Ishikawa (cell line): ENCODE results near the gene DOCK1.

ENCODE experiments used
- CEBPB ChIP-seq: IDR thresholded peaks from 2 replicates; pipeline ENCODE4 v1.6.1; 2012
- CREB1 ChIP-seq: IDR thresholded peaks from 2 replicates; pipeline ENCODE4 v1.6.1; 2012; ENCODE audit warnings: low read depth
- EGR1 ChIP-seq: IDR thresholded peaks from 2 replicates; pipeline ENCODE4 v1.6.1; 2012
- EP300 ChIP-seq: IDR thresholded peaks from 2 replicates; pipeline ENCODE4 v1.6.1; 2012; ENCODE audit warnings: borderline replicate concordance
- FOXM1 ChIP-seq: IDR thresholded peaks from 2 replicates; pipeline ENCODE4 v1.6.1; 2012; ENCODE audit warnings: low read depth, borderline replicate concordance
- NFIC ChIP-seq: IDR thresholded peaks from 2 replicates; pipeline ENCODE4 v1.6.1; 2012
- RAD21 ChIP-seq: IDR thresholded peaks from 2 replicates; pipeline ENCODE4 v1.6.1; 2012; ENCODE audit warnings: low read depth
- TAF1 ChIP-seq: IDR thresholded peaks from 2 replicates; pipeline ENCODE4 v1.6.1; 2012; ENCODE audit warnings: low read depth, mild to moderate bottlenecking
- TCF12 ChIP-seq: IDR thresholded peaks from 2 replicates; pipeline ENCODE4 v1.6.1; 2012; ENCODE audit warnings: low read depth
- TEAD4 ChIP-seq: IDR thresholded peaks from 2 replicates; pipeline ENCODE4 v1.6.1; 2012
- YY1 ChIP-seq: IDR thresholded peaks from 2 replicates; pipeline ENCODE4 v1.6.1; 2012; ENCODE audit warnings: low read depth
- ZBTB7A ChIP-seq: IDR thresholded peaks from 2 replicates; pipeline ENCODE4 v1.6.1; 2012; ENCODE audit warnings: low read depth
- TF ChIP-seq, protein P1 (sequence below): IDR thresholded peaks from 2 replicates; pipeline ENCODE4 v1.6.1; 2012
- TF ChIP-seq, protein P2 (sequence below): IDR thresholded peaks from 2 replicates; pipeline ENCODE4 v1.6.1; 2012; ENCODE audit warnings: low read depth, mild to moderate bottlenecking
- TF ChIP-seq, protein P3 (sequence below): IDR thresholded peaks from 2 replicates; pipeline ENCODE4 v1.6.1; 2012

The DOCK1 gene

DNA sequence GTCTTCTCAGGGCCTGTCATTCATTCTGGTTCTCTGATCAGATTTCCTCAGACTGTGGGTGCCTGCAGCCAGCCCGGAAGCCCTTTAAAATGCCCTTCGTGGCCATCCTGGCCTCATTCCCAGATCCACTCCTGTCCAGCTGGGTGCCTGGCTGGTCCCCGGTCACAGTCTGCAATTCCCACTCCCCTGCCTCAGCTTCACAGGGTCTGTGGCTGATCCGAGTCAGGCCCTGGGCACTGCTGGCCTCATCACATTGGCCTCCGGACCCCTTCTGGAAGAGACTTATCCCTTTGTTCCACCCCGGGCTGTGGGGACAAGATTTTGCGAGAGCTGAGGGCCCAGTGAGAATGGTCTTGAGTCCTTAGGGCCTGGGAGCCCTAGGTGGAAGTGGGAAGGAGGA lies 12.1 kb downstream of the DOCK1 start:
- TF ChIP-seq TCF12: no peak
- no peak for TF ChIP-seq YY1
- TF ChIP-seq RAD21: no peak
- TF ChIP-seq, protein P1, sequence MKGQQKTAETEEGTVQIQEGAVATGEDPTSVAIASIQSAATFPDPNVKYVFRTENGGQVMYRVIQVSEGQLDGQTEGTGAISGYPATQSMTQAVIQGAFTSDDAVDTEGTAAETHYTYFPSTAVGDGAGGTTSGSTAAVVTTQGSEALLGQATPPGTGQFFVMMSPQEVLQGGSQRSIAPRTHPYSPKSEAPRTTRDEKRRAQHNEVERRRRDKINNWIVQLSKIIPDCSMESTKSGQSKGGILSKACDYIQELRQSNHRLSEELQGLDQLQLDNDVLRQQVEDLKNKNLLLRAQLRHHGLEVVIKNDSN: no peak

DNA sequence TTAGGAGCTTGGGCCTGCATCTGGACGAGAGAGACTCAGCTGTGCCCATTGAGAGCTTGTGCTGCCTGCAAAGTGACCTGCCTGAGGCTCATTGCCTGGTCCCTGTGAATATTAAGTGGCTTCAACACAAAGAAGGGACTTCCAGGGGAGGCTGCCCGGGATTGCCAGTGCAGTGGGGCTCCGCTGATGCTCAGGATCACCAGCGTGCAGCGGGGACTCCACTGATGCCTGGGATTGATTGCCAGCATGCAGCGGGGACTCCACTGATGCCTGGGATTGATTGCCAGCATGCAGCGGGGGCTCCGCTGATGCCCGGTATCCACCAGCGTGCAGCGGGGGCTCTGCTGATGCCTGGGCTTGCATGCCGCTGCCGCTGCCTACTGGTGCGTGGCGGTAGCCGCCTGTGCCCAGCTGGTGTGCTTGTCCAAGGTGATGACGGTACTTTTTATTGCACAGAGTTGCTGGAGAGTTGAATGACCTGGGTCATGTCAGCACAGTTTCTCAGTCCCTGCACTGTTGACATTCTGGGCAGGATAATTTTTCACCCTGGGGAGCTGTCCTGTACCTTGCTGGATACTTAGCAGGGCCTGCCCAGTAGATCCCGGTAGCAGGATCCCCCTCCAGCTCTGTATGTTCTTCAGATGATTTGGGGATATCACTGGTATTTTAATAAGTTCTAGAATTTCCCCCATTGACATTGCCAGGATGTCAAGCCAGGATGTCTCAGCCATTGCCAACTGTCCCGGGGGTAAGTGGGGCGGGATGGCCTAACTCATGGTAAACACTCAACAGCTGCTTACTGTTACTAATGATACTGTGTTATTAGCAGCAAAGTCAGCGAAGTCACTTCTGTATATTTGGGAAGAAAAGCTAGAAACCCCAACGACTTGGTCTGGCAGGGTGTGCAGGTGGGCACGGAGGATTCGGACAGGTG lies 13.0 kb downstream of the DOCK1 start:
- TF ChIP-seq, protein P2, sequence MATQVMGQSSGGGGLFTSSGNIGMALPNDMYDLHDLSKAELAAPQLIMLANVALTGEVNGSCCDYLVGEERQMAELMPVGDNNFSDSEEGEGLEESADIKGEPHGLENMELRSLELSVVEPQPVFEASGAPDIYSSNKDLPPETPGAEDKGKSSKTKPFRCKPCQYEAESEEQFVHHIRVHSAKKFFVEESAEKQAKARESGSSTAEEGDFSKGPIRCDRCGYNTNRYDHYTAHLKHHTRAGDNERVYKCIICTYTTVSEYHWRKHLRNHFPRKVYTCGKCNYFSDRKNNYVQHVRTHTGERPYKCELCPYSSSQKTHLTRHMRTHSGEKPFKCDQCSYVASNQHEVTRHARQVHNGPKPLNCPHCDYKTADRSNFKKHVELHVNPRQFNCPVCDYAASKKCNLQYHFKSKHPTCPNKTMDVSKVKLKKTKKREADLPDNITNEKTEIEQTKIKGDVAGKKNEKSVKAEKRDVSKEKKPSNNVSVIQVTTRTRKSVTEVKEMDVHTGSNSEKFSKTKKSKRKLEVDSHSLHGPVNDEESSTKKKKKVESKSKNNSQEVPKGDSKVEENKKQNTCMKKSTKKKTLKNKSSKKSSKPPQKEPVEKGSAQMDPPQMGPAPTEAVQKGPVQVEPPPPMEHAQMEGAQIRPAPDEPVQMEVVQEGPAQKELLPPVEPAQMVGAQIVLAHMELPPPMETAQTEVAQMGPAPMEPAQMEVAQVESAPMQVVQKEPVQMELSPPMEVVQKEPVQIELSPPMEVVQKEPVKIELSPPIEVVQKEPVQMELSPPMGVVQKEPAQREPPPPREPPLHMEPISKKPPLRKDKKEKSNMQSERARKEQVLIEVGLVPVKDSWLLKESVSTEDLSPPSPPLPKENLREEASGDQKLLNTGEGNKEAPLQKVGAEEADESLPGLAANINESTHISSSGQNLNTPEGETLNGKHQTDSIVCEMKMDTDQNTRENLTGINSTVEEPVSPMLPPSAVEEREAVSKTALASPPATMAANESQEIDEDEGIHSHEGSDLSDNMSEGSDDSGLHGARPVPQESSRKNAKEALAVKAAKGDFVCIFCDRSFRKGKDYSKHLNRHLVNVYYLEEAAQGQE: peak; percentile 15; the same call in 1 of the 2 replicates
- TF ChIP-seq, protein P3, sequence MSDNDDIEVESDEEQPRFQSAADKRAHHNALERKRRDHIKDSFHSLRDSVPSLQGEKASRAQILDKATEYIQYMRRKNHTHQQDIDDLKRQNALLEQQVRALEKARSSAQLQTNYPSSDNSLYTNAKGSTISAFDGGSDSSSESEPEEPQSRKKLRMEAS: no peak

DNA sequence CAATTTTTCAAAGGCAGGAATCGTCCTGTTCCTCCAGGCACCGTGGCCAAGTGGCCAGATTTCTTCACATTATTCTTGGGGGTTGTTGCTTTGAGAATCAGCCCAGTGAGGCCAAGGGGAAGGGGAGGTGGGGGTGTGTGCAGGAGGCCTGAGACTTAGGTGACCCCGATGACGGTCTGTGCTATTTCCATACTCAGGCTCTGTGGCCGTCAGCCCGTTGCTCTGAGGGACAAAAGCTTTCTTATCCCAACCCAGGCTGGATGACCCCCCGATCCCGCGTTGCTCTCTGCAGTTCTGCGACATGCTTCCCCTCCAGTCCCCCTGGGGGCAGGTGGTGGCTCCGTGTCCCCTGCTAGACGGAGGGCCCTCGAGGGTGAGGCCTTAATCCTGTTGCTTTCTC lies 14.2 kb downstream of the DOCK1 start:
- no peak for TF ChIP-seq EP300
- no peak for TF ChIP-seq YY1
- no peak for TF ChIP-seq NFIC
- TF ChIP-seq TEAD4: no peak
- TF ChIP-seq RAD21: no peak
- TF ChIP-seq CREB1: no peak
- no peak for TF ChIP-seq FOXM1
- no peak for TF ChIP-seq TAF1
- TF ChIP-seq, protein P1: no peak
- TF ChIP-seq, protein P3: no peak

DNA sequence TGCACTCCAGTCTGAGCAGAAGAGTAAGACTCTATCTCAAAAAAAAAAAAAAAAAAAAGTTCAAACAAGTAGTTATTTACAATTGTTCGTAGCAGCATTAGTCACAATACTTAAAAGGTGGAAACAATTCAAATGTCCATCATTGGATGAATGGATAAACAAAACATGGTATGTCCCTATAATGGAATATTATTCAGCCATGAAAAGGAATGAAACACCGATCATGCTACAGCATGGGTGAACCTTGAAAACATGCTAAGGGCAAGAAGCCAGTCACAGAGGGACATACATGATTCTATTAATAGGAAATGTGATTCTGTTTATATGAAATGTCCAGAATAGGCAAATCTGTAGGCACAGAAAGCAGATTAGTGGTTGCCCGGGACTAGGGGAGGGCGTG lies 15.9 kb downstream of the DOCK1 start:
- TF ChIP-seq EP300: no peak
- no peak for TF ChIP-seq FOXM1
- TF ChIP-seq TCF12: no peak
- TF ChIP-seq CREB1: no peak
- TF ChIP-seq, protein P3: no peak
- no peak for TF ChIP-seq TAF1
- no peak for TF ChIP-seq NFIC
- TF ChIP-seq TEAD4: no peak
- TF ChIP-seq ZBTB7A: no peak
- TF ChIP-seq YY1: no peak
- TF ChIP-seq RAD21: no peak
- TF ChIP-seq, protein P2: no peak
- TF ChIP-seq, protein P1: no peak
- no peak for TF ChIP-seq EGR1
- no peak for TF ChIP-seq CEBPB

DNA sequence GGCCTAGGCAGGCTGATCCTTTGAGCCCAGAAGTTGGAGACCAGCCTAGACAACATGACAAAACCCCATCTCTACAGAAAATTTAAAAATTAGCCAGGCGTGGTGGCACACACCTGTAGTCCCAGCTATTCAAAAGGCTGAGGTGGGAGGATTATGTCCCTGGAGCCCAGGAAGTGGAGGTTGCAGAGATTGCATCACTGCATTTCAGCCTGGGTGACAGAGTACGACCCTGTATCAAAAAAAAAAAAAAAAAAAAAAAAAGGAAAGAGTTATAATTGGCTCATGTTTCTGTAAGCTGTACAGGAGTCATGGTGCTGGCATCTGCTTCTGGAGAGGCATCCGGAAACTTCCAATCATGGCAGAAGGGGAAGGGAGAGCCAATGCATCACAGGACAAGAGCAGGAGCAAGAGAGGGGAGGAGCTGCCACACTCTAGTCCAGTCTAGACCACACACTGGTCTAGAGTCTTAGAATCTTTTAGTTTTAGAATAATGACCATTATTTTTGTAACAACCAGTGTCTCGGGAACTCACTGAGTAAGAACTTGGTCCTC lies 16.8 kb downstream of the DOCK1 start:
- peak; percentile 66; the same call in 1 of the 2 replicates for TF ChIP-seq CEBPB
- no peak for TF ChIP-seq EP300
- TF ChIP-seq TEAD4: no peak
- TF ChIP-seq RAD21: no peak
- no peak for TF ChIP-seq TAF1
